ENCODE data around the gene PROKR1.

PROKR1 gene

DNA sequence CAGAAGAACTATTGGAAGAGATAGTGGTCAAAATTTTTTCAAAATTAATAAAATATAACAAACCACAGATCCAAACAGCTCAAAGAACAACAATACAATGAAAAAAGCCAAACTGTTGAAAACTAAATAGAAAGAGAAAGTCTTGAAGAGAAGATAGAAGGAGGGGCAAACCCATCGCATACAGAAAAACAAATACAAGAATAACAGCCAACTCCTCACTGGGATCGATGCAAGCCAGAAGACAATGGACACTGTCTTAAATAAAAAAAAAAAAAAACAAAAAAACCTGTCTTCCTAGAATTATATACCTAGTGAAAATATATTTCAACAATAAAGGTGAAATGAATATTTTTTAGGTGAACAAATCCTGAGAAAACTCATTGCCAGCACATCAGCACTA lies 57.2 kb downstream of the PROKR1 start:
- no peak for DNase-seq

DNA sequence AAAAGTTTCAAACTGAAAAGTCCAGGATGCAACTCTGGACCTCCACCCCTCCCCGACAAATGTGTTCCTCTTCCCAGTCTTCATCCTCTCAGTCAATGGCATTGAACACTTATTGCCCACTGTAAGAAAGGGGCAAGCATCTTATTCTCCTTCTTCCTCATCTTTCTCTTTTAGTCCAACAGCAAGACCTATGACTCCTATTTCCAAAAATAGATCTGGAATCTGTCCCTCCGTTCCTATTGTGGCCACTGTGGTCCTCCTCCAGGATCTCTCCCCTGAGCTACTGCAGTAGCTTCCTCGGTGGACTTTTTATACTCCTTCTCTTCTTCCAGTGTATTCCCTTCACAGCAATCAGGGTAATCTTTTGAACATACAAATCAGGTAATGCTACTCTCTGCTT lies 63.3 kb downstream of the PROKR1 start:
- no peak for DNase-seq
